Right lobe of liver (tissue), 6 donors: ENCODE data around the gene PIM2. TPM values are rescaled to one million over a fixed set of nuclear protein-coding genes. Genes with fewer than 3 reads are reported as not detected.

ENCODE experiments used
- ATAC-seq, 4 donors: fragments of 200-7000 bp; cut with Tn5 transposase; one replicate each; pipeline ENCODE4 v1.9.1; 2020; ENCODE audit warnings: mild to moderate bottlenecking in 4 of 4, moderate library complexity in 4 of 4
- DNase-seq, 3 donors: peaks; one replicate each; pipeline ENCODE4 v3.0.0-alpha.2; 2020
- H3K27ac ChIP-seq, 3 donors: fragments of 200-600 bp; one replicate each; pipeline ENCODE4 v1.8.0; 2022
- H3K27me3 ChIP-seq, 2 donors: fragments of 200-600 bp; one replicate each; pipeline ENCODE4 v1.8.0; 2022
- H3K36me3 ChIP-seq, 4 donors: fragments of 200-600 bp; sonication (generic) in 1 of 4; one replicate each; pipeline versions ENCODE4 v1.5.1 to v1.8.0; 2017 to 2022; ENCODE audit warnings: control low read depth in 1 of 4
- H3K4me1 ChIP-seq, 4 donors: fragments of 200-600 bp; sonication (generic) in 1 of 4; one replicate each; pipeline versions ENCODE4 v1.5.1 to v1.8.0; 2017 to 2022; ENCODE audit warnings: control low read depth in 1 of 4
- H3K4me3 ChIP-seq, 3 donors: fragments of 200-600 bp; one replicate each; pipeline ENCODE4 v1.8.0; 2022
- H3K9me3 ChIP-seq, 4 donors: fragments of 200-600 bp; sonication (generic) in 1 of 4; one replicate each; pipeline versions ENCODE4 v1.5.1 to v1.8.0; 2017 to 2022; ENCODE audit warnings: control low read depth in 1 of 4
- CTCF ChIP-seq, 4 donors: fragments of 200-600 bp in 3 of 4; fragments of 450-650 bp in 1 of 4; IDR thresholded peaks; one replicate each; pipeline versions ENCODE4 v1.5.1 to v1.8.0; 2016 to 2022; ENCODE audit warnings: antibody characterized with exemption in 4 of 4, mild to moderate bottlenecking in 2 of 4
- POLR2A ChIP-seq: fragments of 450-650 bp; IDR thresholded peaks from one replicate; pipeline ENCODE4 v1.6.1; 2017; ENCODE audit warnings: antibody characterized with exemption, mild to moderate bottlenecking
- WGBS: methylation state at CpG from one replicate; pipeline ENCODE4 v1.1.6; 2018; ENCODE audit warnings: low coverage, low lambda C conversion rate; ENCODE audit not compliant: insufficient coverage; ENCODE audit errors: missing lambda C conversion rate; 5-methylcytosine and 5-hydroxymethylcytosine counted together
- intact Hi-C, 2 donors: fragments of 100-400 bp; cut with DNase I; formaldehyde crosslinking; loops; one replicate each; pipeline versions ENCODE4 v1.11.2 to v1.14.1; 2022
- total RNA-seq, 6 experiments: library from RNA; depleted of rRNA in 2 of 6; stranded (reverse); fragments of >200 nt in 2 of 6; fragmentation: NEBNext Ultra II Directional in 3 of 6; extraction: Animal tissue kit (Norgen Biotek cat#: 25700) in 3 of 6; gene quantifications; one replicate each; pipeline versions ENCODE4 v1.1.0 to v1.2.4, GENCODE V29; 2016 to 2023
- donor health status: DM: no; HTN: yes; CAD: no.
- donor health status: DM: no; HTN: no; CAD: no.
- donor health status: DM: no; HTN: no; CAD: no.
- donor health status: DM: no; HTN: yes; CAD: no.
- donor health status: DM: no; HTN: yes; CAD: no.

PIM2 gene
- total RNA-seq, 6 experiments from 2014 or later = 1.7 to 8.8 (median 6.8) TPM

GRCh38 chrX:48942895-48943294, 24.1 kb upstream of the PIM2 start:
- TF ChIP-seq POLR2A (no peak), CTCF (IDR thresholded peaks at IDR 0.05) (no peak)
- no peaks in the 10 kb centered on the region for H3K9me3 ChIP-seq
- no peaks in the 10 kb centered on the region for H3K27me3 ChIP-seq
- peaks cover 0 to 3% (median 0%) of the 10 kb centered on the region in 4 donors for H3K36me3 ChIP-seq
- ATAC-seq = no peak
- no peak overlapping the region for H3K4me3 ChIP-seq
- no peaks in the 10 kb centered on the region for H3K4me1 ChIP-seq
- no peak overlapping the region for H3K27ac ChIP-seq
- DNase-seq = no peak
- intact Hi-C loops = no loop called here
- WGBS = 57% methylated on average over 1 of the region's 2 CpGs

GRCh38 chrX:48940404-48940955, 21.7 kb upstream of the PIM2 start:
- WGBS = 58% methylated on average over 2 of the region's 2 CpGs
- Histone ChIP-seq H3K36me3 (peaks cover 0 to 3% (median 0%) of the 10 kb centered on the region in 4 donors), H3K4me3 (no peak overlapping the region), H3K27me3 (no peaks in the 10 kb centered on the region), H3K4me1 (no peaks in the 10 kb centered on the region), H3K9me3 (no peaks in the 10 kb centered on the region), H3K27ac (no peak overlapping the region)
- intact Hi-C loops = no loop called here
- DNase-seq = no peak
- no peak for ATAC-seq
- TF ChIP-seq POLR2A (no peak), CTCF (IDR thresholded peaks at IDR 0.05) (no peak)

DNA sequence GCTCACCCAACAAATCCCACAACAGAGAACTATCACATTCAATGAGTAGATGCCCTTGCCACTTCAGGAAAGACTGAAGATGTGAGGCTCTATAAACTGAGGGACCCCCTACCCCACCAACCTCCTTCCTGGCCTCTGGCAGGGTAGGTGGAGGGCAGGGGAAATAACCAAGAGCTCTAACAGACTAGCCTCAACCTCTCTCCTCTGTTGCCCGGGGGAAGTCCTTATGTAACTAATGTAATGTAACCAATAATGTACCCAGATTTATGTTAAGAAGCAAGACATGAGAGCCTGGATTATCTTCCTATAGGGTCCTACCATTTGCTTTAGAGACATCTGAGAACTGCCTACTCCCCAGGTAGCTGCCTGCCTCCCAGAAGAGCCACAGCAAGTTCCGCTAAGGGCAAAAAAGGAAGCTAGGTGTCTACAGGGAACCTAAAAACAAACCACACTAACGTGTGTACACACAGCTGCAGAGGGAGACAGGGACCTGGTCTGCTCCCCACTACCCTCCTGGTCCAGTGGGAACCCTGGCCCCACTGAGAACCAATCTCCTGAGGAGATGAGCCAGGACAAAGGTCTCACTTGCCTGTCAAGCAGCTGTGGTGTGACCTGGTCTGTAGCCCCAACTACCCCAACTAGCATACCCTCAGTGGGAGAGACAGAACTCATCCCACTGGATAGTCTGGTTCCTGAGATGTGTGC, 20.9 kb upstream of the PIM2 start:
- intact Hi-C loops = no loop called here
- H3K4me3 ChIP-seq = no peak overlapping the region
- H3K27ac ChIP-seq = peak overlapping the region in 1 of 3 donors; percentile 40
- 80% methylated on average over 3 of the region's 3 CpGs for WGBS
- DNase-seq = no peak
- no peak for ATAC-seq
- H3K36me3 ChIP-seq = peaks cover 0 to 10% (median 0%) of the 10 kb centered on the region in 4 donors
- no peaks in the 10 kb centered on the region for H3K9me3 ChIP-seq
- TF ChIP-seq CTCF (IDR thresholded peaks at IDR 0.05) (no peak), POLR2A (no peak)
- H3K27me3 ChIP-seq = no peaks in the 10 kb centered on the region
- H3K4me1 ChIP-seq = no peaks in the 10 kb centered on the region

DNA sequence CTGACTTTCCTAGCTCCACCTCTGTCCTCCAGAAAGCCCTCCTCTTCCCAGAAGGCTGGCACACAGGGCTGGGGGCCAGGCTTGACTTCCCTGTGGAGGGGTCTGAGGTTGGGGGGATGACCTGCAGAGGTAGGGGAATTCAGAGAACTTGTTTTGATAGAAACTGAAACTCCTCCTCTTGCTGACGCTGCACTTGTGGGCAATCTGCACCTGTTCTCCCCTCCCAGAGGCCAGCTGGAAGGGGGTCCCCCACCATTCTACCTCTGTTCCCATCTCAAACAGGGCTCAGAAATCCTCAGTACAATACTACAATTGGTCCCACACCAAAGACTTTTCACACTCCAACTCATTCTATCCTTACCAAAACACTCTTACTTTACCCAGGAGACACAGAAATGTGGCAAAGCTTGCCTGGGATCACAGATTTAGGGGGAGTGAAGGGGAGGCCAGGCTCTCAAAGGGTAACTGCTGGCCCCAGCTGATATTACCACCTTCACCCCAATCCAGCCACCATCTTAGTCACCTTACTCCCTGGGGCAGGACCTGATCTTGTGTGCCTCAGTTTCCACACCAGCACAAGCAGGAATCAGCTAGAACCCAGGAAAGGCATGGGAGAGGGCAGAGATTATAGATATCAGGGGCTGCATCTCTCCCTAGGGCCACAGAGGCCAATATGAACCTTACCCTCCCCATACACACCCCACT, 20.0 kb upstream of the PIM2 start:
- WGBS = 83% methylated on average over 1 of the region's 1 CpG
- TF ChIP-seq POLR2A (no peak), CTCF (IDR thresholded peaks at IDR 0.05) (no peak)
- no peaks in the 10 kb centered on the region for H3K4me1 ChIP-seq
- H3K27me3 ChIP-seq = no peaks in the 10 kb centered on the region
- no peaks in the 10 kb centered on the region for H3K9me3 ChIP-seq
- H3K4me3 ChIP-seq = no peak overlapping the region
- ATAC-seq (no peak), DNase-seq (no peak)
- intact Hi-C loops = no loop called here
- H3K27ac ChIP-seq = peak overlapping the region in 1 of 3 donors; percentile 40
- peaks cover 0 to 17% (median 0%) of the 10 kb centered on the region in 4 donors for H3K36me3 ChIP-seq
